Stimulated activated CD4-positive, alpha-beta T cell treated with anti-CD3 and anti-CD28 coated beads, Interleukin-1b, Interleukin-23, amount 100 ng/mL, for 48 hours (primary cell): ENCODE measurements around the gene SPOCK2.

Experiments
- DNase-seq: peaks from one replicate; pipeline ENCODE4 v3.0.0-alpha.2; 2020

SPOCK2 gene

GRCh38 chr10:72107325-72108003 lies 19.1 kb upstream of the SPOCK2 start:
- DNase-seq: no peak

- DNase-seq: no peak
Measured at GRCh38 chr10:72106896-72107295, 18.5 kb upstream of the SPOCK2 start.

DNA sequence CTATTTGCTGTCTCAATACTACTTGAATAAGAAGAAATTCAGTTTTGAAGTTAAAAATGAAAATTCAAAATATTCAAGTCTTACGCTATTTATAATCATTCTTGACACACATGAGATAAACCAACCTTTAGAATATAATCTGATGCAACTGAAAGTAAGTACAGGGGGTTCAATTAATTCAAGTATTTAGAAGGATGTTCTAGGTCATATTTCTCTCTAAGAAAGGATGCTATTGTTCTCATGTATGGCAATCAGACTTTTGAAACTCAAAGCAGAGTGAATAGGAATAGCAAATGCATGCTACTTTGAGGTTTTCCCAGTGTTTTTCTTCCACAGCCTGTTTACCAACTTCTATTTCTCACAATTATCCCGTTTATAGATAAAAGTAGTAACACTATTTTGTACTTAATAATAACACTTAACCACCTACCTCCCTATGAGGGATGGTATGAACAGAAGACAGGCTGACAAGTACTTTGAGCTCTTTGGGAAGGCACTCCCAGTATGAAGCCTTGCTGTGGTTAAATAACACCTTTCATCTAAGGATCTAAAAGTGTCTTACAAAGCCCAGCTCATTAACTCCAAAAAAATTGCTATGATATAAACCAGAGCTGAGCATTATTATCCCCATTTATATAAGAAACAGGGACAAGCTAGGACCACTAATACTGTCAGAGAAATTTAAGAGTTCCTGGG lies 18.0 kb upstream of the SPOCK2 start:
- DNase-seq: no peak

GRCh38 chr10:72105710-72106109 lies 17.4 kb upstream of the SPOCK2 start:
- no peak for DNase-seq

DNA sequence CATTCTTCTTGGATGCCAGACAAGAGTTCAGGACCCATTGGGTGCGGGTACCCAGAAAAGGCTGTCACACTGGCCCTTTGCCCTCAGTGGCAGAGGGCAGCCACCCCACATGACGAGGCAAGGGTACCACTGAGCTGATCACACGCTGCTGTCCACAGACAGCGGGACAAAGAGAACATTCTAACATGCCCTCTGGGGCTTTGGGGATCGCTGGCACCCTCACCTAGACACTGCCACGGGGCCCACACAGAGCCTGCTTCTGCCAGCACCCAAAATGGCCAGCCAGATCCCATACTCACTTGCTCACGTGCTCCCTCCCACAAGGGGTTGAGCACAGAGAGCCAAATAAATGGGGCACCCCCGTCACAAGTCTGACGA lies 16.7 kb upstream of the SPOCK2 start:
- no peak for DNase-seq

DNA sequence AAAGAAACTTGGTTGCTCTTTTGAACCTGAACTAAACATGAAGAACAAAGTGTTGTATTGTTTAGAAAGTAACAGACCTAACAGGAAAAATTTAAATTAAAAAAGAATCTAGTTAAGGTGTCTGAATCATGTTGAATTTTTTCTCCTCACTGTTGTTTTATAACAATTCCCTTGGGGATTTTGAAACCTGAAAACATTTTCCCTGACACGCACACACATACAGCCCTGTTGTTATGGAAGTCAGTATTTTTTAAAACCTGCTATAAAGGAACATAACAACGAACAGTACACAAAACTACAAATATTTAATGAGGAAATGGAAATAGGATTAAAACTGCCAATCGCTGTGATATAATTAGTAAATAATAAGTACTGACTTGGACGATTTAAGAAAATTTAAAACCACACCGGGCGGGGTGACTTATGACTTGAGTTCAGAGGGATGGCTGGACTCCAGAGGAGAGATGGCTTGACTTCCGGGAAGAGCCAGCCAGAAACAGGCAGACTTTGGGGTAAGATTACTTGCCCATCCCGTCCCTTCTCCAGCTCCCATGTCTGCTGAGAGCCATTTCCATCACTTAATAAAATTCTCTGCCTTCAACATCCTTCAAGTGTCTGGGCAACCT lies 16.2 kb upstream of the SPOCK2 start:
- no peak for DNase-seq

GRCh38 chr10:72099600-72099921 lies 11.2 kb upstream of the SPOCK2 start:
- no peak for DNase-seq

DNA sequence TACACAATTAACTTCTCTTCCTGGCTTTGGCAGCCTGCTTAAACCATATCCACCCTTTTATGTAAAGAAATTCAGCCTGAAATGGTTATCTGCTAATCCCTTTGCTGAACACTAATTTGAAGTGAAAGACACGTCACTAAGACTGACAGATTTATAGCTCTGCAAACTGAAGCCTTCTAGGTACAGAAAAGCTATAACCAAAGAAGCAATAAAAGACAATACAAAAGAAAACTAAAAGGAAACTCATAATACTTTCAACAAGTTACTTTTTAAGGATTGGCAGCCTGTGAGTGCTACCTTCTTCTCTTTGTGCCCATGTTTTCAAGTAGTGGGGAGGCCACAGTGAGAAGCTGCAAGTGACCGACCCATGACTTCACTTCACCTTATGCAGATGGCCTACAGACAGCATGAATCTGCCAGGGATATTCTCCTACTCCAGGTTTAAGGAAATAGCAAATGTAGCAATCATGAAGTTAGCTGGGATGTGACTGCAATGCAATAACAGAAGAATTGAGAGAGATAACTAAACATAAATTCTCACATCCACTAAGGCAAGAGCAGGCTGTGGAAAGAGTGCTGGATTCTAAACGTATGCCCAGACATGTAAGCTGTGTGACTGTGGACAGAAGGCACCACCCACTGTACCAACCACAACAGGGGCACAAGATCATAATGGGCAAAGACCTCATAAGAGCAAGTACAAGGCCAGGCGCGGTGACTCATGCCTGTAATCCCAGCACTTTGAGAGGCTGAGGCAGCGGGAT lies 10.7 kb upstream of the SPOCK2 start:
- no peak for DNase-seq

DNA sequence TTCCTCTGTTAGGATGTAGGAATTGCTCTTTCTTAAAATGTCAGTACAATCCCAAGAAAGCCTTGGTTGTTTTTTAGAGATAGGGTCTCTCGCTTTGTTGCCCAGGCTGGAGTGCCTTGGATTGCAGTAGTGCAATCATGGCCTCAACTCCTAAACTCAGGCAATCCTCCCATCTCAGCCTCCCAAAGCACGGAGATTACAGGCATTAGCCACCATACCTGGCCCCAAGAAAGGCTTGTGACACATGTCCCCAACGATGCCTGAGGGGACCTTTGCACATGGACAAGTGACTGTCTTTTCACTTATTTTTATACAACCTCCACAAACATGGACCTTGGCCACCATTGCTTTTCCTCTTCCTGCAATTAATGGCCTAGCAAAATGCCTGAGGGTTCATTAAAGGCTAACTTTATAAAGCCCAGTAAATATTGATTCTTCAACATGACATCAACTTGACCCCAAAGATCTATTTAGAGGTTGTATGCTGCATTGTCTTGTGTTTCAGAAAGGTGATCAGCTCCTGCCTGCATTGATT lies 10.0 kb upstream of the SPOCK2 start:
- no peak for DNase-seq

GRCh38 chr10:72097448-72098300 lies 9.3 kb upstream of the SPOCK2 start:
- DNase-seq: no peak

GRCh38 chr10:72096115-72097000 lies 8.0 kb upstream of the SPOCK2 start:
- DNase-seq: peak; percentile 67

DNA sequence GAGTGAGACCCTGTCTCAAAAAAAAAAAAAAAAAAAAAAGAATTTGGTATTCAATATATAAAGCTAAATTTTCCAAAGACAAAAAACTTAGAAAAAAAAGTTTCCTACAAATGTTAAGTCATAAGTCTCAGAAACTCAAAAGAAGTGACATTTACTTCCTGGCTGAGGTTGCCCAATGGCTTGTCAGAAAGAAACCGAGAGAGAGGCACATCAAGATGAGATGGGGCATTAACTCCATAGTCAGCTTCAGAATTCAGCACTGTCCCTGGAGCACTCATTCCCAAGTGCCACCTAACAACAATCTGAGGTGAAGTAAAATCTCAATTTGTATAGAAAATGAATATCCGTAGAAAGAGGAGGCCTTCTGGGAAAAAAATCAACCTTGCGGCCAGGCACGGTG lies 6.8 kb upstream of the SPOCK2 start:
- peak; percentile 39 for DNase-seq

DNA sequence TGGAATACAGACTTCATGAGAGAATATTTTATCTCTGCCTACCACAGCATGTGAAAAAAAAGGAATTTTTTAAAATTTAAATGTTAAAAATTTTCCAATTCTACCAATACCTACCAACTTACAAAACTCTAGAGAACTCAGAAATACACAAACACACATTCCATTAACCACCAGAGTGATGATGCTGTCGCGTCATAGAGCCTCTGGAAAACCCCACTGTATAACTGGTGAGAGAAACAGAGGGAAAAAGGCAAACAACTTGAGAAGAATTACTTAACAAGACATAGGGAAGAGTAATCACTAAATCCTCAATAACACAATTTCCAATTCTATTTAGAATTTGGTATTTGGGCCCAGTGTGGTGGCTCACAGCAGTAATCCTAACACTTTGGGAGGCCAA lies 6.2 kb upstream of the SPOCK2 start:
- DNase-seq: no peak

- DNase-seq: no peak
Measured at GRCh38 chr10:72093450-72093849, 5.1 kb upstream of the SPOCK2 start.

GRCh38 chr10:72092987-72093386 lies 4.6 kb upstream of the SPOCK2 start:
- no peak for DNase-seq

- DNase-seq: no peak
Measured at GRCh38 chr10:72092171-72092924, 4.0 kb upstream of the SPOCK2 start.

DNA sequence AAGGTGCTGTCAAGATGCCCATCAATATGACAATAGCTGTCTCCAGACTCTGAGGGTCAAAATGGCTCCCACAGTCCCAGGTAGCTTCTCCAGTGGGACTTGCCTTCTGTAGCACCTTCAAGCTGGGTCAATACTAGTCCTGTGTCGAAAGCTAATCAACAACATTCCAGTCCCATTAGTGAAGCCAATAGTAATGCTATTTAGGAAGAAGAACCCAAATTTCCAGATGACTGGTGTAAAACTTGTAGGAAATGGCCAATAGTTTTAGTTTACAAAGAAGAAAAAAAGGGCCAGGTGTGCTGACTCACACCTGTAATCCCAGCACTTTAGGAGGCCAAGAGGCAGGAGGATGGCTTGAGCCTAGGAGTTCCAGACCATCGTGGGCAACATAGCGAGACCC lies 2.0 kb upstream of the SPOCK2 start:
- no peak for DNase-seq

- no peak for DNase-seq
Measured at GRCh38 chr10:72089618-72090017, 1.3 kb upstream of the SPOCK2 start.

- peak; percentile 58 for DNase-seq
Measured at GRCh38 chr10:72088889-72089575, 681 bp upstream of the SPOCK2 start.

DNA sequence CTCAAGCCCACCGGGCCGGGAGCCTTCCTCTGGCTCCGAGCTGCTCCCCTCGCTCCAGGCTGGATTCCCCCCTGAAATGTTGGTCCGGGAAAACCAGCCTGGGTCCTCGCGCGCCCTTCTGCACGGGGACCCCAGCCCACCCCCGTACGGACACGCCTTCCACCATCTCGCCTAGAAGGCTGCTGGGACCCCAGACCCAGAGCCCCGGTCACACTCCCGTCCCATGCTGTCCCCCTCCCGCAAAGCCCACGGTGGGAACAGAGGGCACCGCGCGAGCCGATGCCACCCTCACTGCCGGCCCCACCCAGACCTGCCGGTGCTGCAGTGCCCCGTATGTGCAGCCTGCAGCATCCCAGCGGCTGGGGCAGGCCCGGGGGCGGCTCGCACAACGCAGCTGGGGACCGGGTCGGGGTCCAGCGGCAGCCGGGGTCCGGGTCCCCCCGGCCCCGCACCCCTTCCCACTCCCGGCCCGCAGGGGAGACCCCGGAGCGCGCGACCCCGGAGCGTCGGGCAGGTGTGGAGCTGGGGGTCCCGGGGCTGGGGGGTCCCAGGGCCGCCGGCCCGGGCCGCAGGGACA lies 871 bp downstream of the SPOCK2 start:
- DNase-seq: peak; percentile 42
